Cardiac muscle cell (in vitro differentiated cells and primary cell): Measurements from ENCODE around the gene EMX2. TPM values are rescaled to one million over a fixed set of nuclear protein-coding genes. Genes with fewer than 3 reads are reported as not detected.

Experiments
- DNase-seq, 2 donors: peaks; one replicate each; pipeline versions ENCODE4 v3.0.0 to v3.0.0-alpha.2; 2010 to 2017; ENCODE audit warnings: low read depth in 1 of 2, low spot score in 1 of 2
- H3K27ac ChIP-seq: fragments of 200-600 bp; sonication (generic); 2 replicates; pipeline ENCODE4 v1.5.1; 2016
- H3K27me3 ChIP-seq: fragments of 200-600 bp; sonication (generic); 2 replicates; pipeline ENCODE4 v1.6.0; 2016; ENCODE audit warnings: control low read depth
- H3K36me3 ChIP-seq: fragments of 200-600 bp; sonication (generic); 2 replicates; pipeline ENCODE4 v1.5.1; 2016; ENCODE audit warnings: control low read depth
- H3K4me1 ChIP-seq: fragments of 200-600 bp; sonication (generic); 2 replicates; pipeline ENCODE4 v1.8.1; 2017; ENCODE audit warnings: low read depth, mild to moderate bottlenecking, mixed run types
- H3K4me3 ChIP-seq: fragments of 200-600 bp; sonication (generic); 2 replicates; pipeline ENCODE4 v1.5.1; 2016; ENCODE audit warnings: mild to moderate bottlenecking
- H3K9me3 ChIP-seq: fragments of 200-600 bp; sonication (generic); 2 replicates; pipeline ENCODE4 v1.5.1; 2017; ENCODE audit warnings: low read depth, mild to moderate bottlenecking, control low read depth
- CTCF ChIP-seq: IDR thresholded peaks from 2 replicates; pipeline ENCODE4 v1.5.1; 2012; ENCODE audit warnings: low read depth, mild to moderate bottlenecking, low read length
- polyA plus RNA-seq: library from polyadenylated mRNA; unstranded; fragments of >200 nt; fragmentation: Nextera tagmentation; extraction: Ambion mirVana; gene quantifications from 2 replicates; pipeline ENCODE4 v1.2.1, GENCODE V29; 2016
- total RNA-seq: library from RNA; depleted of rRNA; stranded (reverse); fragments of >200 nt; gene quantifications from 2 replicates; pipeline ENCODE4 v1.2.3, GENCODE V29; 2016

The EMX2 gene
- total and polyA plus RNA-seq, 2 experiments from 2014 or later, result not detected

- no peak for TF ChIP-seq CTCF
- Histone ChIP-seq H3K4me1 (no peaks in the 10 kb centered on the region), H3K4me3 (no peak overlapping the region), H3K27me3 (peaks cover 47% of the 10 kb centered on the region), H3K27ac (no peak overlapping the region), H3K9me3 (no peaks in the 10 kb centered on the region), H3K36me3 (no peaks in the 10 kb centered on the region)
- DNase-seq, result no peak
Observed at GRCh38 chr10:117509573-117509972, 33.0 kb upstream of the EMX2 start.

GRCh38 chr10:117511601-117512390 lies 30.8 kb upstream of the EMX2 start:
- Histone ChIP-seq H3K27me3 (peaks cover 40% of the 10 kb centered on the region), H3K27ac (no peak overlapping the region), H3K9me3 (no peaks in the 10 kb centered on the region), H3K4me1 (no peaks in the 10 kb centered on the region), H3K36me3 (no peaks in the 10 kb centered on the region), H3K4me3 (no peak overlapping the region)
- no peak for DNase-seq
- TF ChIP-seq CTCF, result no peak

GRCh38 chr10:117514971-117515370 lies 27.6 kb upstream of the EMX2 start:
- Histone ChIP-seq H3K27me3 (peaks cover 37% of the 10 kb centered on the region), H3K4me1 (no peaks in the 10 kb centered on the region), H3K4me3 (no peak overlapping the region), H3K36me3 (no peaks in the 10 kb centered on the region), H3K27ac (no peak overlapping the region), H3K9me3 (no peaks in the 10 kb centered on the region)
- TF ChIP-seq CTCF, result no peak
- no peak for DNase-seq

GRCh38 chr10:117516681-117517080 lies 25.9 kb upstream of the EMX2 start:
- Histone ChIP-seq H3K4me3 (no peak overlapping the region), H3K9me3 (no peaks in the 10 kb centered on the region), H3K36me3 (no peaks in the 10 kb centered on the region), H3K27ac (no peak overlapping the region), H3K27me3 (peaks cover 48% of the 10 kb centered on the region), H3K4me1 (no peaks in the 10 kb centered on the region)
- TF ChIP-seq CTCF, result no peak
- no peak for DNase-seq

DNA sequence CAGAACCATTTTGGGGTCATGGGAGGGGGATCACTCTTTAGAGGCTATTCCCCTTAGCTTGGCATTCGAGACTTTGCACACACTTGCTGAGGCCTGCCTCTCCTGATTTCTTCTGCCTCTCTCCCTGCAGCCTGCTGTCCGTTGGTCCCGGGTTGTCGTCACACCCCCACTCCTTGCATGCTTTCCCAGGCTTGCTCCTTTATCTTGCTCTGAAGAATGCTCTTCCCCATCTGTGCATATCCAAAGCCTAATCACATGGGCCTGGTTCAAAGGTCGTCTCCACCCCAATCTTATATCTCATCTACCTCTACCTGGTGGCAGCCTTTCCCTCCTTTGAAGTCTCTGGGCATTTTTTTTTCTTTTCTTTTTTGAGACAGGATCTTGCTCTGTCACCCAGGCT lies 24.3 kb upstream of the EMX2 start:
- peaks cover 59% of the 10 kb centered on the region for H3K27me3 ChIP-seq
- no peak for TF ChIP-seq CTCF
- no peak overlapping the region for H3K4me3 ChIP-seq
- H3K4me1 ChIP-seq, result no peaks in the 10 kb centered on the region
- no peak overlapping the region for H3K27ac ChIP-seq
- no peak for DNase-seq
- no peaks in the 10 kb centered on the region for H3K9me3 ChIP-seq
- no peaks in the 10 kb centered on the region for H3K36me3 ChIP-seq
